ENCODE measurements around the gene GALNT3.

The GALNT3 gene

GRCh38 chr2:165779706-165780105 lies 14.3 kb downstream of the GALNT3 start:
- no peaks in the 10 kb centered on the region for H3K27me3 Mint-ChIP-seq
- no peaks in the 10 kb centered on the region for H3K4me1 Mint-ChIP-seq (ENCODE audit: low read depth)
- peaks cover 12% of the 10 kb centered on the region for H3K9me3 Mint-ChIP-seq (ENCODE audit: low read depth)
- peaks cover 15% of the 10 kb centered on the region for H3K36me3 Mint-ChIP-seq
- H3K4me3 Mint-ChIP-seq, result no peak overlapping the region
- H3K27ac Mint-ChIP-seq, result no peak overlapping the region

- no peaks in the 10 kb centered on the region for H3K27me3 Mint-ChIP-seq
- H3K9me3 Mint-ChIP-seq (ENCODE audit: low read depth), result peaks cover 12% of the 10 kb centered on the region
- H3K4me3 Mint-ChIP-seq, result no peak overlapping the region
- peaks cover 11% of the 10 kb centered on the region for H3K36me3 Mint-ChIP-seq
- H3K4me1 Mint-ChIP-seq (ENCODE audit: low read depth), result no peaks in the 10 kb centered on the region
- no peak overlapping the region for H3K27ac Mint-ChIP-seq
Observed at GRCh38 chr2:165778653-165779451, 15.2 kb downstream of the GALNT3 start.

- Mint-ChIP-seq H3K27ac (no peak overlapping the region), H3K27me3 (no peaks in the 10 kb centered on the region), H3K9me3 (ENCODE audit: low read depth) (peaks cover 12% of the 10 kb centered on the region), H3K4me1 (ENCODE audit: low read depth) (no peaks in the 10 kb centered on the region), H3K36me3 (peaks cover 6% of the 10 kb centered on the region), H3K4me3 (no peak overlapping the region)
Observed at GRCh38 chr2:165778187-165778556, 15.9 kb downstream of the GALNT3 start.

GRCh38 chr2:165777522-165778186 lies 16.4 kb downstream of the GALNT3 start:
- Mint-ChIP-seq H3K4me1 (ENCODE audit: low read depth) (no peaks in the 10 kb centered on the region), H3K4me3 (no peak overlapping the region), H3K9me3 (ENCODE audit: low read depth) (peaks cover 12% of the 10 kb centered on the region), H3K27ac (no peak overlapping the region), H3K36me3 (peaks cover 6% of the 10 kb centered on the region), H3K27me3 (no peaks in the 10 kb centered on the region)

GRCh38 chr2:165776796-165777195 lies 17.3 kb downstream of the GALNT3 start:
- H3K9me3 Mint-ChIP-seq (ENCODE audit: low read depth), result peaks cover 12% of the 10 kb centered on the region
- H3K4me1 Mint-ChIP-seq (ENCODE audit: low read depth), result no peaks in the 10 kb centered on the region
- H3K4me3 Mint-ChIP-seq, result no peak overlapping the region
- peaks cover 6% of the 10 kb centered on the region for H3K36me3 Mint-ChIP-seq
- no peak overlapping the region for H3K27ac Mint-ChIP-seq
- H3K27me3 Mint-ChIP-seq, result no peaks in the 10 kb centered on the region

- Mint-ChIP-seq H3K27ac (no peak overlapping the region), H3K36me3 (peaks cover 6% of the 10 kb centered on the region), H3K9me3 (ENCODE audit: low read depth) (peaks cover 12% of the 10 kb centered on the region), H3K4me3 (no peak overlapping the region), H3K27me3 (no peaks in the 10 kb centered on the region), H3K4me1 (ENCODE audit: low read depth) (no peaks in the 10 kb centered on the region)
Observed at GRCh38 chr2:165776013-165776412, 18.0 kb downstream of the GALNT3 start.

- Mint-ChIP-seq H3K4me1 (ENCODE audit: low read depth) (no peaks in the 10 kb centered on the region), H3K9me3 (ENCODE audit: low read depth) (no peaks in the 10 kb centered on the region), H3K27ac (no peak overlapping the region), H3K36me3 (no peaks in the 10 kb centered on the region), H3K4me3 (no peak overlapping the region), H3K27me3 (no peaks in the 10 kb centered on the region)
Observed at GRCh38 chr2:165773684-165774083, 20.4 kb downstream of the GALNT3 start.

GRCh38 chr2:165772183-165772582 lies 21.9 kb downstream of the GALNT3 start:
- Mint-ChIP-seq H3K27ac (no peak overlapping the region), H3K4me1 (ENCODE audit: low read depth) (no peaks in the 10 kb centered on the region), H3K27me3 (no peaks in the 10 kb centered on the region), H3K4me3 (no peak overlapping the region), H3K36me3 (no peaks in the 10 kb centered on the region), H3K9me3 (ENCODE audit: low read depth) (no peaks in the 10 kb centered on the region)

- H3K27ac Mint-ChIP-seq, result no peak overlapping the region
- H3K27me3 Mint-ChIP-seq, result no peaks in the 10 kb centered on the region
- no peaks in the 10 kb centered on the region for H3K36me3 Mint-ChIP-seq
- no peaks in the 10 kb centered on the region for H3K9me3 Mint-ChIP-seq (ENCODE audit: low read depth)
- no peaks in the 10 kb centered on the region for H3K4me1 Mint-ChIP-seq (ENCODE audit: low read depth)
- H3K4me3 Mint-ChIP-seq, result no peak overlapping the region
Observed at GRCh38 chr2:165766326-165766927, 27.6 kb downstream of the GALNT3 start.

GRCh38 chr2:165762723-165763122 lies 31.3 kb downstream of the GALNT3 start:
- H3K36me3 Mint-ChIP-seq, result no peaks in the 10 kb centered on the region
- H3K27me3 Mint-ChIP-seq, result no peaks in the 10 kb centered on the region
- no peaks in the 10 kb centered on the region for H3K4me1 Mint-ChIP-seq (ENCODE audit: low read depth)
- no peak overlapping the region for H3K4me3 Mint-ChIP-seq
- H3K9me3 Mint-ChIP-seq (ENCODE audit: low read depth), result no peaks in the 10 kb centered on the region
- H3K27ac Mint-ChIP-seq, result no peak overlapping the region

GRCh38 chr2:165757906-165758675 lies 36.0 kb downstream of the GALNT3 start:
- H3K4me3 Mint-ChIP-seq, result no peak overlapping the region
- H3K27ac Mint-ChIP-seq, result no peak overlapping the region
- no peaks in the 10 kb centered on the region for H3K4me1 Mint-ChIP-seq (ENCODE audit: low read depth)
- H3K9me3 Mint-ChIP-seq (ENCODE audit: low read depth), result no peaks in the 10 kb centered on the region
- H3K27me3 Mint-ChIP-seq, result no peaks in the 10 kb centered on the region
- H3K36me3 Mint-ChIP-seq, result no peaks in the 10 kb centered on the region

- Mint-ChIP-seq H3K4me1 (ENCODE audit: low read depth) (no peaks in the 10 kb centered on the region), H3K27ac (no peak overlapping the region), H3K4me3 (no peak overlapping the region), H3K9me3 (ENCODE audit: low read depth) (no peaks in the 10 kb centered on the region), H3K27me3 (no peaks in the 10 kb centered on the region), H3K36me3 (no peaks in the 10 kb centered on the region)
Observed at GRCh38 chr2:165746501-165746900, 47.5 kb downstream of the GALNT3 start.

- no peaks in the 10 kb centered on the region for H3K36me3 Mint-ChIP-seq
- no peak overlapping the region for H3K27ac Mint-ChIP-seq
- H3K4me3 Mint-ChIP-seq, result no peak overlapping the region
- H3K27me3 Mint-ChIP-seq, result no peaks in the 10 kb centered on the region
- no peaks in the 10 kb centered on the region for H3K9me3 Mint-ChIP-seq (ENCODE audit: low read depth)
- H3K4me1 Mint-ChIP-seq (ENCODE audit: low read depth), result no peaks in the 10 kb centered on the region
Observed at GRCh38 chr2:165745916-165746315, 48.1 kb downstream of the GALNT3 start.

GRCh38 chr2:165743442-165743841 lies 50.6 kb downstream of the GALNT3 start:
- Mint-ChIP-seq H3K9me3 (ENCODE audit: low read depth) (no peaks in the 10 kb centered on the region), H3K4me1 (ENCODE audit: low read depth) (no peaks in the 10 kb centered on the region), H3K36me3 (no peaks in the 10 kb centered on the region), H3K27me3 (no peaks in the 10 kb centered on the region), H3K27ac (no peak overlapping the region), H3K4me3 (no peak overlapping the region)

GRCh38 chr2:165725421-165725820 lies 68.6 kb downstream of the GALNT3 start:
- Mint-ChIP-seq H3K4me3 (no peak overlapping the region), H3K4me1 (ENCODE audit: low read depth) (peaks cover 4% of the 10 kb centered on the region), H3K36me3 (no peaks in the 10 kb centered on the region), H3K27me3 (peaks cover 4% of the 10 kb centered on the region), H3K27ac (no peak overlapping the region), H3K9me3 (ENCODE audit: low read depth) (no peaks in the 10 kb centered on the region)
